ENCODE data around the gene SLC22A31.
"Not testable (repeated sequence)": the region's sequence is repeated elsewhere in the genome, so short reads cannot be mapped to it uniquely, and the experiment has no call there.

Gene SLC22A31

DNA sequence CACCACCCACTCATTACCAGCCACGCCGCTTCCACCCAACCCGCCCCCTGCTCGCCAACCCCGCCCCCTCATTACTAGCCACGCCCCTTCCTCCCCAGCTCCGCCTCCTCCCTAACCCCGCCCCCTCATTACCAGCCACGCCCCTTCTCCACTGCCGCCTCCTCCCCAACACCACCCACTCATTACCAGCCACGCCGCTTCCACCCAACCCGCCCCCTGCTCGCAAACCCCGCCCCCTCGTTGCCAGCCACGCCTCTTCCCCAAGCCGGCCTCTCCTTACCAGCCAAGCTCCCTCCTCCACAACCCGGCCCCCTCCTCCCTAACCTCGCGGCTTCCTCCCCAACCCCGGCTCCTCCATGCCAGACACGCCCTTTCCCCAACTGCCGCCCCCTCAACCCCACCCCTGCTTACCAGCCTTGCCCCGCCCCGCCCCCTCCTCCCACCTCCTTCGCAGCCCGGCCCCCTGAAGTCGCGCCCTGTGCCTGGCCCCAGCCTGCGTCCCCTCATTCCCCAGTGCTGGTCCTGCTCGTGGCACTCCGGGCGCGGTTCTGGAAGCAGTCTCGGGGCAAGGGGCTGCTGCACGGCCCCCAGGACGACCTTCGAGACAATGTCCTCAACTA is 7.3 kb downstream of the SLC22A31 start:
- no peak for FAIRE-seq

DNA sequence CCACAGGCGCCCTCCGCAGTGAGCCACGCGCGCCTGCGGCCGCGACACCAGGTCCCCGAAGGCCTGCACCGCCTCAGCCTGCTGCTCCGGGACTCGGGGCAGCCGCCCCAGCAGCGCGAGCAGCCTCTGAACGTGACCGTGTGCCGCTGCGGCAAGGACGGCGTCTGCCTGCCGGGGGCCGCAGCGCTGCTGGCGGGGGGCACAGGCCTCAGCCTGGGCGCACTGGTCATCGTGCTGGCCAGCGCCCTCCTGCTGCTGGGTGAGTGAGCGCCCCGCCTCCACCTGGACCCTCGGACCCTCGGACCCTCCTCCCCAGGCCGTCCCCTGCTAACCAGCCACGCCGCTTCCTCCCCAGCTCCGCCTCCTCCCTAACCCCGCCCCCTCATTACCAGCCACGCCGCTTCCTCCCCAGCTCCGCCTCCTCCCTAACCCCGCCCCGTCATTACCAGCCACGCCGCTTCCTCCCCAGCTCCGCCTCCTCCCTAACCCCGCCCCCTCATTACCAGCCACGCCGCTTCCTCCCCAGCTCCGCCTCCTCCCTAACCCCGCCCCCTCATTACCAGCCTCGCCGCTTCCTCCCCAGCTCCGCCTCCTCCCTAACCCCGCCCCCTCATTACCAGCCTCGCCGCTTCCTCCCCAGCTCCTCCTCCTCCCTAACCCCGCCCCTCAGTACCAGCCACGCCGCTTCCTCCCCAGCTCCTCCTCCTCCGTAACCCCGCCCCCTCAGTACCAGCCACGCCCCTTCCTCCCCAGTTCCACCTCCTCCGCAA is 8.0 kb downstream of the SLC22A31 start:
- FAIRE-seq = not testable (repeated sequence)

DNA sequence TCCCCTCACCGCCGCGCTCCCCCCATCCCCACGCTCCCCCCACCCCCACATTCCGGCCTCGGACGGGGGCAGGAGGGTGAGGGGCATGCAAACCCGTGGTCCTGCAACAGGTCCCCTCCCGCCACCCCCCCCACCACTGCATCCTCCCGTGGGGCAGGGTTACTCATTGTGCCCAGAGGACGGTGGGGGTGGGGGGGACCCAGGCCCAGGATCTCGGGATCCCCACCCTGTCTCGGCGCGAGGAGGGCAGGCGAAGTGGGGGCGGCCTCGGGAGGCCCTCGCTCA is 8.5 kb downstream of the SLC22A31 start:
- no peak for FAIRE-seq

DNA sequence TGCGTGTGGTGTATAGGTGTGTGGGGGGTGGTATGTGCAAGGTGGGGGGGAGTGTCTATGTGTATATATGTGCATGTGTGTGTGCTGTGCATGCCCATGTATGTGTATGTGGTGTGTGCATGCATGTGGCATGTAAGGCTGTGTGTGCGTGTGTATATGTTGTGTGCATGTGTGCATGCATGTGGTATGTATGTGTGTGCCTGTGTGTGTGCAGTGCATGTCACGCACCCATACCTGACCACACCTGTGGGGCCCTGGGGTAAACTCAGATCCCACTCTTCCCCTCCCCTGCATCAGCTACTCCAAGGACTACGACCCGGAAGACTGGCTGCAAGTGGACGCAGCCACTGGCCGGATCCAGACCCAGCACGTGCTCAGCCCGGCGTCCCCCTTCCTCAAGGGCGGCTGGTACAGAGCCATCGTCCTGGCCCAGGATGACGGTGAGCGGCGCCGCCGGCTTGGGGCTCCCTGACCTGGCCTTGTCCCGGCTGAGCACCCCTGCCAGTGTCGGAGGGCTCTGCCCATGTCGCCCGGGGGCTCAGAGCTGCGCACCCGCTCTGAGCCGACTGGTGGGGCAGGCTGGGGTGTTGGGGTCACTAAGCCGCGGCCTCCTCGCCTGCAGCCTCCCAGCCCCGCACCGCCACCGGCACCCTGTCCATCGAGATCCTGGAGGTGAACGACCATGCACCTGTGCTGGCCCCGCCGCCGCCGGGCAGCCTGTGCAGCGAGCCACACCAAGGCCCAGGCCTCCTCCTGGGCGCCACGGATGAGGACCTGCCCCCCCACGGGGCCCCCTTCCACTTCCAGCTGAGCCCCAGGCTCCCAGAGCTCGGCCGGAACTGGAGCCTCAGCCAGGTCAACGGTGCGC is 9.1 kb downstream of the SLC22A31 start:
- no peak for FAIRE-seq

DNA sequence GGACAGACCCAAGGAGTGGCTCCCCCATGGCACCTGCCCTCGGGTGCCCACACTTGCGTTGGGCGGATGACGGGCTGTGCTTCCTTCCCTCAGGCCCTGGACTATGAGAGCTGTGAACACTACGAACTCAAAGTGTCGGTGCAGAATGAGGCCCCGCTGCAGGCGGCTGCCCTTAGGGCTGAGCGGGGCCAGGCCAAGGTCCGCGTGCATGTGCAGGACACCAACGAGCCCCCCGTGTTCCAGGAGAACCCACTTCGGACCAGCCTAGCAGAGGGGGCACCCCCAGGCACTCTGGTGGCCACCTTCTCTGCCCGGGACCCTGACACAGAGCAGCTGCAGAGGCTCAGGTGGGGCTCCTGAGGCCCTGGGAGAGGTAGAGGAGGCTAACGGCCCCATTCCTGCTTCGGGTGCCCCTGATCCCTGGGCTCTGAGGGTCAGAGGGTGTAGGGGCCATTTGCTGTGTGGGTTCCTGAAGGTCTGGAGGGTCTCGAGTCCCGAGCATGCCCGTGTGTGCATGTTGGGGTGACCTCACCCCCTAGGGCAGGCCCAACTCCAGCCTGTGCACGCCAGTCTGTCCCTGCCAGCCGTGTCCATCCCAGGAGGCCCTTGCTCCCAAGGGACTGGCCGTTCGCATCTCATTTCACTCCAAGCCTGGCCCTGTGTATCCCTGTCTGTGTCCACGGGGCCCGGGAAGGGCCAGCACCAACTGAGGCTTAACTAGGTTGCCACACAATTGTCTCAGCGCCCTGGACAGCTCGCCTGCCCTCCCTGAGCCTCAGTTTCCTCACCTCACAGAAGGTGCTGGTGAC is 10.0 kb downstream of the SLC22A31 start:
- FAIRE-seq = no peak

DNA sequence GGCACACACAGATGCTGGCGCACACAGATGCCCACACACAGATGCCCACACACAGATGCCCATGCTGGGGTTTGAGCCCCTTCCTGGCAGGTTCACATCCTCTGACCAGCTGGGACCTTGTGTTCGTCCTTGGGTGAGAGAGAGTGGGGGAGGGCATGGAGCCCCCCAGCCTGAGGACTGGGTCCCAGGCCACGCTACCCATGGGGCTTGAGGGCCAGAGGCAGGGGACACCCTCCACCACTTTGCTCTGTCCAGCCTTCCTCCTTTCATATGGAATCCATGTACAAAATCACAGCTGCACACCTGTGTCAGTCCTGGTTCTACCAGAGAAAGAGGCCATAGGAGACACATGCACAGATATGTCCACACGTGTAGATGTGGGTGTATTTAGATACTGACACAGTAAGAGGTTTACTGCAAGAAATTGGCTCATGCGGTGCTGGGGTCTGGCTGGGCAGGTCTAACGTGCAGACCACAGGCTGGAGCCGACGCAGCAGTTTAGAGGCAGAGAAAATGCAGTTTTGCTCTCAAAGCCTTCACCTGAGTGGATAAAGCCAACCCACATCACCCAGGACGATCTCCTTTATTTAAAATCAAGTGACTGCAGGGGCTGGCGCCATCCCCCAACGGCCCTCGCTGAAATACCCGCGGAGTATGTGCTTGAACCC is 10.8 kb downstream of the SLC22A31 start:
- FAIRE-seq = no peak

DNA sequence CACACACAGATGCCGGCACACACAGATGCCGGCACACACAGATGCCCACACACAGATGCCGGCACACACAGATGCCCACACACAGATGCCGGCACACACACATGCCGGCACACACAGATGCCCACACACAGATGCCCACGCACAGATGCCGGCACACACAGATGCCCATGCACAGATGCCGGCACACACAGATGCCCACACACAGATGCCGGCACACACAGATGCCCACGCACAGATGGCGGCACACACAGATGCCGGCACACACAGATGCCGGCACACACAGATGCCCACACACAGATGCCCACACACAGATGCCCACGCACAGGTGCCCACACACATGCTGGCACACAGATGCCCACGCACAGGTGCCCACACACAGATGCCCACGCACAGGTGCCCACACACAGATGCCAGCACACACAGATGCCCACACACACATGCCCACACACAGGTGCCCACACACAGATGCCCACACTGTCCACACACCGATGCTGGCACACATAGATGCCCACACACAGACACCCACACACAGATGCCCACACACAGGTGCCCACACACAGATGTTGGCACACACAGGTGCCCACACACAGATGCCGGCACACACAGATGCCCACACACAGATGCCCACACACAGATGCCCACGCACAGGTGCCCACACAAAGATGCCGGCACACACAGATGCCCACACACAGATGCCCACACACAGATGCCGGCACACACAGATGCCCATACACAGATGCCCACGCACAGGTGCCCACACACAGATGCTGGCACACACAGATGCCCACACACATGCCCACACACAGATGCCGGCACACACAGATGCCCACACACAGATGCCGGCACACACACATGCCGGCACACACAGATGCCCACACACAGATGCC is 11.6 kb downstream of the SLC22A31 start:
- not testable (repeated sequence) for FAIRE-seq

DNA sequence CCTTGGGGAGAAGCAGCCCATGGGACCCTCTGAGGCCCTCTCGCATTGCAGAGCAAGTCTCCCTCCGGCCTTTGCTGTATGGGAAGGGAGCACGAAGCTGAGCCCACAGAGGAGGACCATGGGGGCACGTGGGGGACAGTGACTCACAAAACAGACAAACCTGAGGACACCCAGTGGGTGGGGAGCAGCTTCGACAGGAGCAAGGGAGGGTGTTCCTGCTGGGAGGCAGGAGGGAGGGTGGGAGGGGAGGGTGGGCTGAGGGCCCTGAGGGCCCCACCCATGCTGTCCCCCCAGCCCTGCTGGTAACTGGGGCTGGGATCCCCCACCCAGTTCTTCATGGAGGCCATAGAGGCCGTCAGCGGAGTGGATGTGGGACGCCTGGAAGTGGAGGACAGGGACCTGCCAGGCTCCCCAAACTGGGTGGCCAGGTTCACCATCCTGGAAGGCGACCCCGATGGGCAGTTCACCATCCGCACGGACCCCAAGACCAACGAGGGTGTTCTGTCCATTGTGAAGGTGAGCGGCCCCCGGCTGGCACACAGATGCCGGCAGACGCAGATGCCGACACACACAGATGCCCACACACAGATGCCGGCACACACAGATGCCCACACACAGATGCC is 12.5 kb downstream of the SLC22A31 start:
- FAIRE-seq = no peak

DNA sequence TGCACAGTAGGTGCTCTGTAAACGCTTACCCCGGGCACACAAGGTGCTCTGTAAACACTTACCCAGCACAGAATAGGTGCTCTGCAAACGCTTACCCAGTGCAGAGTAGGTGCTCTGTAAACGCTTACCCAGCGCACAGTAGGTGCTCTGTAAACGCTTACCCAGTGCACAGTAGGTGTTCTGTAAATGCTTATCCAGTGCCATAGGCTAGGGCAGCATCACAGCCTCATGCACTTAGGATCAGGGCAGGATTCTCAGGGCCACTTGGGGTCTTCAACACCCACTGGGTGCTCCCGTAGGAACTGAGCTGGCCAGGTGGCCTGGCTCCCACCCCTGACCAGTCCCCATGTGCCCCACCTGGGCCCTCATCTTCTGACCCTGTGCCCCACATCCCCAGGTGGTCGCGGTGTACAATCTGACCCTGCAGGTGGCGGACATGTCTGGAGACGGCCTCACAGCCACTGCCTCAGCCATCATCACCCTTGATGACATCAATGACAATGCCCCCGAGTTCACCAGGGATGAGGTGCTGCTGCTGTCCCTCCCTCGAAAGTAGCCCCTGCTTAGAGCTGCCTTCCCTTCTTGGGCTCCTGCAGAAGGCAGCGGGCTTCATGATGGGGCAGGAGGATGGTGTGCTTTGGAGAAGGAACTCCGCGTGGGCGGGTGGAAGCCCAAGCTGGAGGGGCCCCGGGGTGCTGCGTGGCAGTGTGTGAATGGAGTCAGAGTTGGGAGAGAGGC is 13.1 kb downstream of the SLC22A31 start:
- FAIRE-seq = no peak

DNA sequence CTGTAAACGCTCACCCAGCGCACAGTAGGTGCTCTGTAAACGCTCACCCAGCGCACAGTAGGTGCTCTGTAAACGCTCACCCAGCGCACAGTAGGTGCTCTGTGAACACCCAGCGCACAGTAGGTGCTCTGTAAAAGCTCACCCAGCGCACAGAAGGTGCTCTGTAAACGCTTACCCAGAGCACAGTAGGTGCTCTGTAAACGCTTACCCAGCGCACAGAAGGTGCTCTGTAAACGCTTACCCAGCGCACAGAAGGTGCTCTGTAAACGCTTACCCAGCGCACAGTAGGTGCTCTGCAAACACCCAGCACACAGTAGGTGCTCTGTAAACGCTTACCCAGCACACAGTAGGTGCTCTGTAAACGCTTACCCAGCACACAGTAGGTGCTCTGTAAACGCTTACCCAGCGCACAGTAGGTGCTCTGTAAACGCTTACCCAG is 13.7 kb downstream of the SLC22A31 start:
- FAIRE-seq = not testable (repeated sequence)

DNA sequence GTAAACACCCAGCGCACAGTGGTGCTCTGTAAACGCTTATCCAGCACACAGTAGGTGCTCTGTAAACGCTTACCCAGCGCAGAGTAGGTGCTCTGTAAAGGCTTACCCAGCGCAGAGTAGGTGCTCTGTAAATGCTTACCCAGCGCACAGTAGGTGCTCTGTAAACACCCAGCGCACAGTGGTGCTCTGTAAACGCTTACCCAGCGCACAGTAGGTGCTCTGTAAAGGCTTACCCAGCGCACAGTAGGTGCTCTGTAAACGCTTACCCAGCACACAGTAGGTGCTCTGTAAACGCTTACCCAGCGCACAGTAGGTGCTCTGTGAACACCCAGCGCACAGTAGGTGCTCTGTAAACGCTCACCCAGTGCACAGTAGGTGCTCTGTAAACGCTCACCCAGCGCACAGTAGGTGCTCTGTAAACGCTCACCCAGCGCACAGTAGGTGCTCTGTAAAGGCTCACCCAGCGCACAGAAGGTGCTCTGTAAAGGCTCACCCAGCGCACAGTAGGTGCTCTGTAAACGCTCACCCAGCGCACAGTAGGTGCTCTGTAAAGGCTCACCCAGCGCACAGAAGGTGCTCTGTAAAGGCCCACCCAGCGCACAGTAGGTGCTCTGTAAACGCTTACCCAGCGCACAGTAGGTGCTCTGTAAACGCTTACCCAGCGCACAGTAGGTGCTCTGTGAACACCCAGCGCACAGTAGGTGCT is 14.3 kb downstream of the SLC22A31 start:
- not testable (repeated sequence) for FAIRE-seq

DNA sequence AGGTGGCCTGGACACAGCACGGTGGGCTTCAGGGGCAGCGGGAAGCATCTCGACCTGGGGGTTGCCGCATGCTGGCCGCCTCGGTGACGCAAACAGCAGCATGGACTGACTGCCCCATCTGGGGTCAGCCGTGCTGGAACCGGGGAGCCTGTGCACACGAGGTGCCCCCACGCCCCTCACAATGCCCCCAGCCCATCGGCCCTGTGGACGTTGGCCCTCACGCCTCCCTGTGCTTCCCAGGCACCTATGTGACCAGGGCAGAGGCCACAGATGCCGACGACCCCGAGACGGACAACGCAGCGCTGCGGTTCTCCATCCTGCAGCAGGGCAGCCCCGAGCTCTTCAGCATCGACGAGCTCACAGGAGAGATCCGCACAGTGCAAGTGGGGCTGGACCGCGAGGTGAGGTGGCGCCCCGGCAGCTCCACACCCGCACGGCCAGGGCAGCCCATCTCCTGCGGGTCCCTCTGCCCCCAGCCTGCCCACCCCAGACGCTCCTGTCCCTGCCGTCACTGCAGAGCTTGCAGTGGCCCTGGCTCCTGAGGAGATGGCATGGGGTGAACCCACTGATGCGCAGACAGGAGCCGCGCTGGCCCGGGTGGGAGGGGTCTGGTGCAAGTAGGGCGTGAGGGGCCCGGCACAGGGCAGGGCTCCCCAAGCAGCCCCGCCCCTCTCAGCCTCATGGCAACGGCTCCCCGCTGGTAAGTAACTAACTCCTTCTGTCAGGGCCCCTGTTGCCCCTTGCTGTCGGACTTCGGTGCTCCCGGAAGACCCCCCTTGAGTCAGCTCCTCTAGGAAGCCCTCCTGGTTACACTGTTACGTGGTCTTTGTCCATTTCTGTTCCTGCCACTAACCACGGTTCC is 15.2 kb downstream of the SLC22A31 start:
- no peak for FAIRE-seq

DNA sequence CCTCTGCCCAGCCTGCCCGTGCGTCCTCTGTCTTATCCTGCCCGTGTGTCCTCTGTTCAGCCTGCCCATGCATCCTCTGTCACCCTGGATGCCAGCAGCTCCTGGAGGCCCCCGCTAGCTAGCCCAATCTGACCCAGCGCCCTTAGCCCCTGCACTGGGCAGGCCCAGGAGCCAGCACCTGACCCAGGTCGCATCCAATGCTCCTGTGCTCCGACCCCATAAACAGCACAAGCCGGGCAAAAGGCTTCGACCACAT is 15.7 kb downstream of the SLC22A31 start:
- FAIRE-seq = no peak

DNA sequence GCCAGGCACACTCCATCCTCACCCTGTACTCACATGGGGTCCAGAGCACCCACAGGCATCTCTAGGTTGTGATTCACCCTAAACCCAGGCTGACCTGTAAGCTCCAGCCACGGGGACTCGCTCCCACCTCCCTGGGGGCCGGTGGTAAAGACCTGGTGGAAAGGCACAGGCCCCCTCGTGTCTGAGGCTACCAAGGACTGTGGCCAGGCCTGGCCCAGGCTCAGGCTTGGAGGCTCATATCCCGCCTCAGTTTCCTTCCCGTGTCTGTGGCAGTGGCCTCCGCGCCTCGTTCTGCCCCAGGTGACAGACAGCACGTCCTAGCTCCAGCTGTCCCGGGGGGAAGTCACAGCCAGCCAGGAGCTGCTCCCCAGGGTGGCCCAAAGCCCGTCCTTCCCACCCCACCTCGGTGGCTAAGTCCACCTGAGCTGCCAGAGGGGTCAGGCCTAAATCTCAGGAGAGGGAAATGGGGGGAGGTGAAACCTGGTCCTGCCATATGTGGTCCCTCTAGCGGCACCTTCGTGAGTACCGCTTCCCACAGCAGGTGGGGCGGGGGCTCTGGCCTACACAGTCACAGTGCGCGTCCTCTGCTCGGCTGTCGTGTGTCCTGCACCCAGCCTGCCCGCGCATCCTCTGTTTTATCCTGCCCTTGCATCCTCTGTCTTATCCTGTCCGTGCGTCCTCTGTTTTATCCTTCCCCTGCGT is 16.2 kb downstream of the SLC22A31 start:
- FAIRE-seq = no peak

DNA sequence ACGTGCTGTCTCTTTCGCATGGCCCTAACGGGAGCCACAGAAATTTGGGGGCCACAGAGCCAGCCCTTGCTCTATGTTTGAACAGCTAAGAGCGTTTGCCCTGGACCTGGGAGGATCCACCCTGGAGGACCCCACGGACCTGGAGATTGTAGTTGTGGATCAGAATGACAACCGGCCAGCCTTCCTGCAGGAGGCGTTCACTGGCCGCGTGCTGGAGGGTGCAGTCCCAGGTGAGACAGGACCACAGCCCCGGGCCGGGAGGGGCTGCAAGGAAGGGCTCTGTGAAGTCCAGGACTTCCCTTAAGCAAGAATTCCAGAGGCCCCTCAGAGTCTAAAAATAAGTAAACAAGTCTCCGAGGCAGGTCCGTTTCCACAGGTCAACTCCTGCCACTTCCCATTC is 16.9 kb downstream of the SLC22A31 start:
- no peak for FAIRE-seq

DNA sequence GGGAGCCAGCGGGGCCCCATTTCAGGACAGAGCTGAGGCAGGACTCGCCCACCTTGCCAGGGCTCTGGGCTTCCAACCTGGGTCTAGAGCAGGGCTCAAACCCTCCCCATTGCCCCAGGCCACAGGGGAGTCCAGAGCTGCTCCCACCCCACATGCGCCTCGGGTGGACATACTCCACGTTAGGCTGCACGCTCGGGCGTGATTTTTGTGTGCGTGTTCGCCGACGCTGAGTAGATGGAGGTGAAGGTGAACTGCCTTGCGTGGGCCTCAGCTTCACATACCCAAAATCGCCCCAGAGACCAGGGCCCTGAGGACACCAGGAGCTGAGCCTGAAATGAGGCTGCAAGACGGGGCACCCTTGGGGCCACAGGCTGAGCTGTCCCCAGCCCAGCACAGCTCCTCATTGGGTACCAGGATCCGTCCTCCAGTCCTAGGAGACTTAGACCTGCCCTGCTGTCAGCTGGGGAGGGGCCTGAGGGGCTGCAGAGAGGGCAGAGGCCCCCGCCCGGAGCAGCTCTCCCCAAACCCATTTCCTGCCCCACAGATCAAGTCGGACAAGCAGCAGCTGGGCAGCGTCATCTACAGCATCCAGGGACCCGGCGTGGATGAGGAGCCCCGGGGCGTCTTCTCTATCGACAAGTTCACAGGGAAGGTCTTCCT is 20.6 kb downstream of the SLC22A31 start:
- FAIRE-seq = no peak

DNA sequence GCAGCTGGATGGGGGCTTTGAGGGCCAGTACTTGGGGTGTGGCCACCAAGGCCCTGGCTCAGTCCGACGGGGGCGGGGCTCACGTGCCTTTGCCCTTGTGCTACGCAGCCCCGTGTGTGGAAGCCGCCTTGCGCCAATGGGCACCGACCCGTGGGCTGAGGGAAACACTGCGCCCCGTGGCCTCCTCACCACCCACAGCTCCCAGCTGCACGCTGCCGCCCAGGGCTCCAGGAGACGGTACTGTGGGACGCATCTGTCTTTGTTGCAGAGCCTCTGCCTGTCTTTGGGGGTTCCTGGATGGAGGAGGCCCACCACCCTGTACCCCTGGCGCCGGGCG is 21.2 kb downstream of the SLC22A31 start:
- no peak for FAIRE-seq
